Islet precursor cell (in vitro differentiated cells): Measurements from ENCODE around the gene HIVEP3.

Experiments
- DNase-seq: peaks from one replicate; pipeline ENCODE4 v3.0.0-alpha.2; 2018

Gene HIVEP3

DNA sequence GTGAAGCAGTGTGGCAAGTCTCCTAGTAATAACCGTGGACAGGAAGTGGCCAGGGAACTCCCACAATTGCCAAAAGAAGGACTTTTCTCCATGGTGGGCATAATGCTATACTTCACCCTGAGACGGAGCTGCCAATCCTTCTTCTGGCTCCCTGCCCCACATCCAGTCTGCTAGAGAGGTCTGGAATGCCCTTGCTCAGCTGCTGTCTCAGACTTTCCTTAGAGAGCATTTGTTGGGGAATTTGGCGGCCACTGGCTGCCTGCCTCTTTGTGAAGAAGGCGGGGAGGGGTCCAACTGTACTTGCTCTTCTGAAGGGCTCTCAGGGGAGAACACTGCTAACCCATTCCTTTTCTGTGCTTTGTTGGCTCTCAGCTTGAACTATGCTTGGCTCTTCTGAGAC, 310.5 kb downstream of the HIVEP3 start:
- peak; percentile 57 for DNase-seq

DNA sequence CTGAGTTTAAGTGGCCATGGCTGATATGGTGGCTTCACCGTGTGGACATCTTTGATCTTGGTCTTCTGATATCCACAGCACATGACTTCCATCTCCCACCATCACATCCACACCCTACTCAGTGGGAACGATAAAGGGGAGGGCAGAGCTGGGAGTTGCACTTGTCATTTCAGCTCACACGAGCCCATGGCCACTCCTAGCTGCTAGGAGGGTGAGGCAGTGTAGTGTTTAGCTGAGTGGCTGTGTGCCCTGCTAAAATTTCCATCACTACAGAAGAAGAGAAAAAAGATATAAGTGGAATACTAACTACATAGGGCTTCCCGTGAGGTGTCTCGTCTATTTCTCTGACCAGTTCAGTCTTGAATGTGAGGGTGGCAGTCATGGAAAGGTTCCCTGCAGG, 310.9 kb downstream of the HIVEP3 start:
- DNase-seq = peak; percentile 11

DNA sequence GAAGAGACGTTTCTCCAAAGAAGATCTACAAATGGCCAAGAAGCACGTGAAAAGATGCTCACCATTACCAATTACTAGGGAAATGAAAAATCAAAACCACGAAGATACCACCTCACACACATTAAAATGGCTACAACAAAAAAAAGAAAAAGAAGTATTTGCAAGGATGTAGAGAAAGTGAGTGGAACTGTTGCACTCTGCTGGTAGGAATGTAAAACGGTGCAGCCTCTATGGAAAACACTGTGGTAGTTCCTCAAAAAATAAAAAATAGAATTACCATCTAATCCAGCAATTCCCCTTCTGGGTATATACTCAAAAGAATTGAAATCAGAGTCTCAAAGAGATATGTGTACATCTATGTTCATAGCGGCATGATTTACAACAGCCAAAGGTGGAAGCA, 318.8 kb downstream of the HIVEP3 start:
- DNase-seq = peak; percentile 12

DNA sequence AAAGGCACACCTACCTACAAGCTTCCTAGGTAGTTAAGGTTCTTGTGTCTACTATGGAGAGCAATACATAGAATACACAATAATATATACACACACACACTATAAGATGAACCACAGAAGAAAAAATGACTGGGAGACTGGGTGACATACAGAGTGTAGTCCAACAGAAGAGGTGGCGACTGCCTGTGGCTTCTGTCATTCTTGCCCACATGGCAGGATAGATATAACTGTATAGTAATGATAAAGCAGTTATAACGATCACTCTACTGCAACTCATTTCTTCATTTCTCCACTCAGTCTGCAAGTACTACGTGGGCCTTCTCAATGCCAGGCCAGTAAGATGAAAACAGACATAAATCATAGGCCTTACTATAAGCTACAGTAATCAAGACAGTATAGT, 320.4 kb downstream of the HIVEP3 start:
- DNase-seq = no peak

DNA sequence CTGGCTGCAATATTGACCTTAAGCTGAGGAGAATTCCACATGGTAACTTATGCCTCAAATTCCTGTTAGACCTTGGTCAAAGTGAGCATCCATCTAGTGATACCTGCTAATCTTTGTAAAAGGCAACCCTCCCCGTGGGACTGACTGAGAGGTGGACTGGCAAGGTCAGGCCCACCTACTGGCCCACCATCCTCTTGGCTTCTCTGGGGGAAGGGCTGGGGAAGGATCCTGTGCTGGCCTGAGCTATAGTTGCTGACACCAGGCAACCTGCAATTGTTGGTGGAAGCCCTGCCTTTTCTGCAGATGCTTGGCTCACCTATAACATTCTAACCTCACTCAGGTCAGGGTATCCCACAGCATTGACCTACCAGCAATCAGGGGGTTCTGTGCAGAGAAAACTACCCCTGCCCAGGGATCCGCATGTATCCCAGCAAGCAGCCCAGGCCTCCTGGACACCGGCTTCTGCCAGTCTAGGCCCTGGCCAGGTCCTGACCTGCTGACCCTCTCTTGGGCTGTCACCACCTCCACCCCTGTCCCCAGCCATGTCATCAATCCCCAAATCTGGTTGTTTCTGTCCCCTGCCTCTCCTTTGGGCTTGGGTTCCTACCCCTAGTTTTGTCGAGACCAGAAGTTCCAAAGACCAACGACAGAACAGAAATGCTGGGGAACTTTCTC, 326.1 kb downstream of the HIVEP3 start:
- peak; percentile 43 for DNase-seq

DNA sequence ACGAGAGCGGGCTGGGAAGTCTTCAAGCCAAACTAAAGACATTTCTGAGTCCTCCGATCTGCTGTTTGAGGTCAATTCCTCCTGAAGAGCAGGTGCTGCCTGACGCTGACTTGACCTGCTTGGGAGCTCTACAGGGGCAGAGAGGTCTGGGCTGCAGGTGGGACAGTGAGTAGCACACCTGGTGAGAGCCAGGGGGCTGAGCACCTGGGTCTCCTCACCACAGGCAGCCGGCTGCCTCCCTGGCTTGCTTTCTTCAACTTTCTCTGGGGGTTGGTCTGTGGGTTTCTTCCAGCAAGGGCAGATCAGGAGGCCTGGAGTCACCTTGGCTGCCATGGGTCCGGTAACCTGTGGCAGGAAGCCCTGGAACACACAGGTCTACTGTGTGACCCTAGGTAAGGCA, 326.8 kb downstream of the HIVEP3 start:
- peak; percentile 48 for DNase-seq

DNA sequence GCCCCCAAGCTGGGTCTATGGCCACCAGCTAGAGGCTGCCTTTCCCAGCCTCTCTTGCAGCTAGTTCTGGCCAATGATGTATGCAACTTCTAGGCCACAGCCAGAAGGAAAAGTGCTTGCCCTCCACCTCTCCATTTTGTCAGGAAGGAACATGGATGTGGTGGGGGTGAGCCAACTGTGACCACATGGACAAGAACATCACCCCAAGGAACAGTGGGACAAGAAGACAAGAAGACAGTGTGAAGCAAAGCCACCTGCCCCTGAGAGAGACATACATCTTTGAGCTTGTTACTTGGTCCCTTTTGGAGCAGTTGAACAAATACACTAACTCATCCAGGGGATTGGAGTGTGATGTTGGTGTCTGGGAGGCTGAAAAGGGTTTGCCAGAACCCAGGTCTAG, 328.4 kb downstream of the HIVEP3 start:
- peak; percentile 28 for DNase-seq

DNA sequence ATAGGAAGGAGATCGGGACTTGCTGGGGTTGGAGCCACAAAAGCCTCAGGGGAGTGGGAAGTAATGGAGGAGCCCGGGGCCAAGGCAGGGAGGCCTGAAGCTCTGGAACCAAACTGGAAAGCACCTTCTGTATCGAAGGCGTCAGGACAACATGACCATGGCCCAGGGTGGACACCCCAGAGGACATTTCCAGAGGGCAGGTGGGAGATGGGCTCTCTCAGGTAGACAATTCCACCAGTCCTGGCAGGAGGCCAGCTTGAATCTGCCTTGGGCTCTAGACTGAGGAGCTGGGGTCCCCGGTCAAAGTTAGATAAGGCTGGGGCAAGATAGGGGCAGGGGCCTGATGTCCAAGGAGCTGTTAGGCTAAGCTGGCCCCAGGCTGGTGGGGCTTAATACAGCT, 329.3 kb downstream of the HIVEP3 start:
- DNase-seq = peak; percentile 32

DNA sequence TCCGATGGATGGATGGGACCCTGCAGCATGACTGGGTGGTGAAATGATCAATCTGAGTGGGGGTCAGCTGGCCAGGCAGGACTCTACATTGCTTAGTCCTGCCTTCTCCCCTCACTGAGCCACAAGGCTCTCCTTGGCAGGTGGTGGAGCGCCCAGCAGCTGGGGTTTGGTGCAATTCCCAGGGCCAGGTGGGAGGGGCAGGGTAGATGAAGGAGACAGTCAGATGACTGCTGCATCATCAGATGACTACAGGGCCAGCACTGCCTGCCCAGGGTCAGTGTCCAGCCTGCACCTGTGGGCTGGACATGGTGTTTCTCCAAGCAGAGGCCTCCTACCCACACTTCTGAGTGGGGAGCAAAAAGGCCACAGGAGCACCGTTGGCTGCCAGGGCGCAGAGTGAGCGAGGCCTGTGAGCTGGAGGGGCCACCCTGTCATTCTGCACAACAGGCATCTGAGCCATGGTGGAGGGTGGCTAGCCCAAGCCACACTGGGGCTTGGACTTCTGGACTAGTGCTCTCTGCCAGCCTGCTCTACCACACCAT, 330.3 kb downstream of the HIVEP3 start:
- peak; percentile 39 for DNase-seq

DNA sequence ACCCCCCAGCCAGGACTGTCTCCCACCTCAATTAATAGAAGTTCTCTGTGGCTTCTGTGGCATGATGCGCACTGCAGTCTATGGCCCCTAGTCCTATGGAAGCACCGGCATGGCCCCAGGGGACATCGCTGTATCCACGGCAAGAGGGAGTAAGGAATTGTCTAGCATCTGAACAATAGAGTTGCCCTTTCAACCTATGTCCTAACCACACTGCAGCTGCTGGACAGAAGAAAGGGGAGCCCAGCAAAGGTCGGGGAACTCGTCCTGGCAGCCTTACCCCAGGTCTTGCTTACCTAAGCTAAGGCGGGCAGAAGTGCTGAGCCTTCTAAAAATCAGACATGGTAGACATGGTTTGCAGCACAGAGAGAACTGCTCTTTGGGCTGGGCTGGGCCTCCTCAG, 330.9 kb downstream of the HIVEP3 start:
- DNase-seq = peak; percentile 37

DNA sequence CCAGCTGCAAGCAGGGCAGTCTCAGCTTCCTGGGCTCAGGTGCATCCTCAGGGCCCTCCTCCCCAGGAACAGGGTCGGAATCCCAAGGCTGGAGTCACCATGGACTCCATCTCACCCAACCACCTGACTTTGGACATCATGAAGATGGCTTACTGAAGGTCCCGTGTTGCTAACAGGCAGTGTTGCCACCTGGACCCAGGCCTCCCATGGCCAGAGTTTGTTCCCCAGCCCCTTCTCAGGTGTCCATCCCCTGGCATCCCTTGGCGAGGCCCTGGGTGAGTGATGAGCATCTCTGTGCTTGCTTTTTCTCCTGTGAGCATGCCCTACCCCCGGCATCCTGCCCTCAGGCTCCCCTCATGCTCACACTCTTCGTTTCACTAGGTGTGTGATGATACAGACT, 332.5 kb downstream of the HIVEP3 start:
- DNase-seq = peak; percentile 29

DNA sequence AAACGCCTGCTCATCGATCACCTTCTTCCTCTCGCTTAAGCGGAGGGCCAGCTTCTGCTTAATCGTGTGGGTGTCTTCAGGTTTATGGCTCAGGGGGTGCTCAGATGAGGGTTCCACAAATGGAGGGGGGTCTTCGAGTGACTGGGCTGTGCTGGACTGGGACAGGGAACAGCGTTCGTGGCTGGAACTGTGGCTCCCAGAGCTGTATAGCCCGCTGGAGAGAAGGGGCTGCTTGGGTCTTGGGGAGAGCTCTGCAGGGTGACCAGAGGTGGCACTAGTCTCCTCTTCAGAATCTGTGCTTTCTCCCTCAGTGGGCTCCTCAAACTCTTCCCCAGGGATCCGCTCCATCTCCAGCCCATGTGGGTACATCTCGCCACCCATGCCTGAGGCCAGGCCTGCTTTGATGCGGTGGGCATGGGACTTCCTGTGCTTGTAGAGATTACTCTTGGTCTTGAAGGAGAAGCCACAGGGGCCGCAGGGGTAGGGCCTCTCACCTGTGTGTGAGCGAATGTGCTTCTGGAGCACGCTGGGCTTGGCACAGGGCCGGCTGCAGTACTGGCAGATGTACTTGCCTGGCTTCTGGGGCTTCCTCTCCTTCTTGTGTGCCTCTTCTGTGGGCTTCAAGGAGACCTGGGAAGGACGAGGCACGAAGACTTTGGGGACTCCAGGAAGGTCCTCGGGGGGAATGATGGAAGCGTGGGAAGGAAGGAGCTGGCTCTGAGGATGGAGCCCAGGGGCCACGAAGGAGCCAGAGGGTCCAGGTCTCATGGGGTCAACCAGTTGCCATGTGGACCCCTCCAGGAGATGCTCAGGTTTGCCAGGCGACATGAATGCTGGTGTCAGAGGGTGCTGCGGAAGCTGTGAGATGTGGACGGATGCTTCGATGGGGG, 334.8 kb downstream of the HIVEP3 start:
- DNase-seq = peak; percentile 47

DNA sequence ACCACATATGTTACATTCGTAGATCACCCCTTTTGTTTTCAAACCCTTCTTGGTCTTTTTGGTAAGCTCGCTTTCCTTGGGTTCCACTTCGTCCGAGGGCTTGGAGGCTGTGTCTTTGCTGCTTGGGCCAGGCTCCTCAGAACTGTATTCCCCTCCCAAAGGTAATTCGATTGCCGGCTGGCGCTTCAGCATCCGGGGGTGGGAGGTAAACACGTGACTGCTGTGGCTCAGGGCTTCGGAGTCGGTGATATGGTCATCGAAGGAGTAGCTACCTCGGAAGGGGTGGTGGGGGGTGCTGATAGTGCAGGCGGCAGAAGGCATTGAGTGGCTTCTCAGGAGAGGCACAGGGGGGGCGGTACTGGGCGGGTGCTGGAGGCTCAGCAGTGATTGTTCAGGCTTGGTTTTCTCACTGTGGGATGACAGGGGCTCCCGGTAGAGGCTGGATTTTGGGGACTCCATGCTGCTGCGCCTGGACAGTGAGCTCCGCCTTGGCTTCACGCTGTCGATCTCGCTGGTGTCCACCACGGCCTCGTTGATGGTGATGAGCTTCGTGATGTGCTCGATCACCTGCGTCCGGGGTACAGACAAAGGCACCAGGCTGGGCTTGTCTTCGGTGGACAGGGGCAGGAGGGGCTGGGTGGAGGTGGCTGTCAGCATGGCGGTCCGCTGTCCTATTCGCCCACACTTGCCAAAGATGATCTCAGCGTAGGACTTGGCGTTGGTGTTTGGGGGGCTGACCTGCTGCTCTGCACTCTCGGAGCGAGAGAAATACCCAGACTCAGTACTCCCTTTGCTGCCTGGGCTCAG, 335.7 kb downstream of the HIVEP3 start:
- peak; percentile 41 for DNase-seq

DNA sequence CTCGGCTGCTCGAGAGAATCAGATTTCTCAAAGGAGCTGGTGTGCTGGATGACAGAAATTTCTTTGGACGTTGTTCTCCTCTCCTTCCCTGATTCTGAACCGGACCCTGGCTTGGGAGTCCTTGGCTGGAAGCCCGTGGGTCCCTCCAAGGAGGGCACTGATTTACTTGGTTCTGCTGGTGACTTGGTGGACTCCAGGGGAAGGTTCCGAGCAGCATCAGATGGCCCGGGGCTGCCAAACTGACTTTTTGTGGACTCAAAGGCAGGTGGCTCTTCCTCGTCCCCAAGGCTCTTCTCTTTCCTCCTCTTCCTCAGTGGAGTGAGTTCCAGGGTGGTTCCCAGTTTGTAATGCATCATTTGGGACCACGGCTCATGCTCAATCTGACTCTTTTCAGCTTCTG, 336.4 kb downstream of the HIVEP3 start:
- peak; percentile 35 for DNase-seq

DNA sequence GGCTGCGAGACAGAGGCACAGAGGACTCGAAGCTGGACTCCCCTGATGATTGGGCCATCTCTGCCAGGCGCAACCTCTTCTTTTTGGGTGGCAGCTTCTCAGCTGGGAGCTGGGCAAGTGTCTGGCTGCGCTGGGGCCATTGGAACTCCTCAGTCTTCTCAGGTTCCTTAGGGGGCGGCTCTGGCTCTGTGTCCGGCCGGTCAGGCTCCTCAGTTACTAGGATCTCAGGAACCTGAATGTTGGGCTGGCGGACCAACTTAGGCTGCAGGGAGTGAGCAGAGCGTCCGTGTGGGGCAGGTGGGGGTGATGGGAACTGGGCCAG, 336.8 kb downstream of the HIVEP3 start:
- DNase-seq = peak; percentile 43

DNA sequence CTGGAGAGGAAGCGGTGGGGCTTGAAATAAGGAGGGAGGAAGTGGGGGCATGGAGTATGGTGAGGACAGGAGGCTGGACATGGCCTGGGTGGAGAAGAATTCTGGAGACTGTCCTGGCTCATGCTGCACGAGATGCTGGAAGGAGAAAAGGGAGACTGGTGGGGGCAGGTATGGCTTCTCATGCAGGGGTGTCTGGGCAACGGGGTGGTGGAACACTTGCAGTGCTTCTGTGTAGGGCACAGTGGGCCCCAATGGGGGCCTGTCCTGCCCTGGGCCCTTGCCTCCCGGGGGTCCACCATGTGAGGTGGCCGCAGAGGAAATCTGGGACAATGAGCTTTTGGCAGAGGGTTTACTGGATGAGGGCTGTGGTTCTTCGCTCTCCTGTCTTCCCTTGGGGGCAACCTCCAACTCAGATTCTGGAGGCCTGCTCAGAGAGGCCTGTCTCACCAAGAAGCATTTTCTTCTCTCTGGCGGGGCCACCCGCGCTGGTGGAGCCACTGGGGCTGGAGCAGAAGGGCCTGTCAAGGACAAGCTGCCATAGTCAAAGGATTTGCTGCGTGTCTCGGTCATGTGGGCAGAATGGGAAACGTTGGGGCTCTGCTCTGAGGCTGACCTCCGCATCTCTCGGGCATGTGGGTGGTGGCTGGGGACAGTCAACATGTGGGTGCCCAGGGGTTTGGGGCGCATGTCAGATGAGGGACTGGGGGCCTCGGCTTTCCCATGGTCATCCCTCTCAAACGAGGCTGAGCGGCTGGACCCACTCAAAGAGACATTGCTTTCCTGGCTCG, 337.3 kb downstream of the HIVEP3 start:
- peak; percentile 47 for DNase-seq

DNA sequence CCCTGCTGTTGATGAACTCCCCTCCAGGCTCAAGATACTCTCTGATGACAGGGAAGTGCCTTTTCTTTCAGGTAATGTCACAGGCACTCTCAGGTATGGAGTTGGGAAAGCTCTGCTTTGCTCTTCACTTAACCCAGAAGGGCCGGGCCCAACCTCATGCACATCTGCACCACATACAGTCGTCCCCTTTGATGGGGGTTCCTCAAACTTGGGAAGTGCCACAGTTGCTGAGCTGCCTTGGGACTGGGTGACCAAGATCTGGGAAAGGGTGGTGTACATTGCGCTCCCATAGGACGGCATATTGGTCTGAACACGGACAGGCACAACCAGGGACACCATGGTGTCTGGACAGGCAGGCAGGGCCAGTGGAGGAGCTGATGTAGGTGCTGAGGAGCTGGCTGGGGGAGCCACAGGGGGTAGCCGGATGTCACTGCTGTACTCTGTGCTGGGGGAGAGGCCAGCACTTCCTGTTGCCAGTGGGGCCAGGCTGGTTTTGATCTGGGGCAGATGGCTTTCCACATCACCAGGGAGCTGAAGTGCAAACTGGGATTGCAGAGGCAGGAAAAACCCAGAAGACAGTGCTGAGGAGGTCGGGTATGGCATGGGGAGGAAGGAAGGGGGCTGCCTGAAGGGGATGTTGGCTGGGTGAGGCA, 338.1 kb downstream of the HIVEP3 start:
- DNase-seq = peak; percentile 37

DNA sequence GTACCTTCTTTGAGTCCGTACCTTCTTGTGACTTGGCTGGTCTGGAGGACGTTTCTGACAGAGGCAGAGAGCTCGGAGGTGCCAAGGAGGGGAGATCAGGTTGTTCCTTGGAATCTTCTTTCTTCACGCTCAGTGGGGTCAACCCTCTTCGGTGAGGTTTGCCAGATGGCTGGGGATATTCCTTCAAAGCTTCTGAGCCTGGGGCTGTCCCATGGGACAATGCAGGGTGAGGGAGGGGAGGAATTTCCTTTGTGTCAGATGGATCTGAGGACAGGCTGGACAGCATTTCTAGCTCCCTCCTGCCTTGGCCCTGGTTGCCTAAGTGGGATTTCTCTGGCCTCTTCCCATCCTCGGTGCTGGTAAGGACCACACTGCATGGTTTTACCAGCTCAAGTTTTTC, 338.7 kb downstream of the HIVEP3 start:
- no peak for DNase-seq

DNA sequence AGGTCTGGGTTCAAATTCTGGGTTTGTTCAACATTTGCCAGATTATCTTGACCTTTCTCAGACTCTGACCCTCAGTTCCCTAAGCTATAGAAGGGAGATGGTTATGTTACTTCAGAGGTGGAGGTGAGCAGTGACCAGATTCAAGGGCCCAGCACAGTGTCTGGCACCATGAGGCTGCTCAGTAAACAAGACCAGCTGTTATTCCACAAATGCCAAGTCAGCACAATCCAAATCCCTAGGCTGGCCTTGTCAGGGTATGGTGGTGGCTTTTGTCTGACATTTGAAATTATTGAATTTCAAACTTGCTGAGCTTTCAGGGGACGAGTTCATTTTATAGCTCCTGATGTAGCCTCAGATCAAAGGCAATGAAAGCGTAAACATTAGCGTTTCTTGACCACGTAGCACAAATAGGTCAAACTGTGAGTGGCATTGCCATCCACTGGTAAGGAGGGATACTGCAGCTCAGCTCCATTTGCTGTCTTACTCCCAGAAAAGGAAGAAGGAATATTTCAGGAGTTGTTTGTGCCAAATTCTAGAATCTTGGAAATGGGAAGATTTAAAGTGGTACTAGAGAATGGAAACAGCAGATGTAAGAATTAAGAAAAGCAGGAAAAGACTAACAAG, 339.9 kb downstream of the HIVEP3 start:
- DNase-seq = peak; percentile 57

DNA sequence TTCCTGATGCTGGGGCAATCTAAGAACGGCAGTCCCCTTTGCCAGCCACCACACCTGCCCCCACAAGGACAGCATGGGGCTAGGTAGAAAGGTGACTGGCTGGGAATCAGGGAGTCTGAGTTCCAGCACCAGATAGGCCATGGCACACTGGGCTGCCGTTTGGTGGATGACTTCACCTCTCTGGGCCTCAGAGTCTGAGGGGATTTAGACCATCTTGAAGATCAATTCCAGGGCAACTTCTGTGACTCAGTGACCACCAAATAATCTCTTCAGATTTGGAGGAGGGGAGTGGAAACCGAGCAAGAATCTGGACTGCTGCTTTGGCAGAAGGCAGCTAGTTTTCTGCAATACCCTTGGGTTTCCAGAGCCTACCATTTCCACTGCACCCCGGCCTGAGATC, 342.1 kb downstream of the HIVEP3 start:
- peak; percentile 35 for DNase-seq

DNA sequence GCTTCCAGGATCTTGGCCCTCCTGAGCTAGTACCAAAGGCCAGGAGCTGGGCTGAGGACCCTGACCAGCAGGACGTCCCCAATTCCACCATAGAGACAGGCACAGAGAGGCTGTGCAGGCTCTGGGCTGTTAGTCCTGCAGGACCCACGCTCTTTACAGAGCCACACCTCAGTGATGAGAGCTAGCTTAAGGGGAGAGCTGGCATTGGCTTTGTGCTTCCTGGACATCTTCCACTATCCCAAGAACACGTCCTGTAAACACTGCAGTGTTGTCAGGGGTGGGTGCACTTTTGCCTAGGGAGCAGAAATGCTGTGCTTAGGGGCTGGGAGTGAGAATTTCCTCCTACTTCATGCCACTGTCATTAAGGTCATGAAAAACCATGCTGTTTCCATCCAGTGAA, 342.5 kb downstream of the HIVEP3 start:
- DNase-seq = peak; percentile 41

DNA sequence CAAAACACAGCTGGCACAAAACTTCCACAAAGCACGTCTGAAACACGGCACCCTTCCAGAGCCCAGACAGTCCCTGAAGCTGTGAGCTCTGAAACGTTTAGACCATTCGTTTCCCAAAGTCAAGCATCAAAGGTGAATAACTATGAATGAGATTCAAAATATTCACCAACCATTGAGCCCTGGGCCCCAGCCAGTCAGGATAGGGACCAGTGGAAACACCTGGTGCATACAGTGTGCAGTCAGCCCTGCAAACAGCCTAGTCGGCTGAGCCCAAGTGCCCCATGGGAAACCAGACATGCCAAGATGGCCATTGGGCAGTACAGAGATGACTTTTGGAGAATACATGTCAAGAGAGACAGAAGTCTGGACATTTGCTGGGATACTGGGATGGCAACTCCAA, 343.9 kb downstream of the HIVEP3 start:
- peak; percentile 15 for DNase-seq
